Measurements from ENCODE around the gene HOMEZ.

- TF ChIP-seq EZH2 (IDR thresholded peaks at IDR 0.05; ENCODE audit: borderline replicate concordance) (no peak), CTCF (IDR thresholded peaks at IDR 0.05; ENCODE audit: poor library complexity) (no peak)
Observed at GRCh38 chr14:23297611-23298277, 11.8 kb upstream of the HOMEZ start.
